ENCODE measurements around the gene ERV3-1. TPM values are rescaled to one million over a fixed set of nuclear protein-coding genes. Genes with fewer than 3 reads are reported as not detected.

ERV3-1 gene
- total RNA-seq, 1 experiment from 2014 or later = 16.5 TPM

- no peaks in the 10 kb centered on the region for H3K23me2 ChIP-seq (ENCODE audit: insufficient read length, low read depth, low read length, poor library complexity, severe bottlenecking)
- peaks cover 38% of the 10 kb centered on the region for H3K9me3 ChIP-seq (ENCODE audit: control insufficient read depth, low read depth, low read length)
- Mint-ChIP-seq H3K4me1 (peaks cover 15 to 16% of the 10 kb centered on the region in 2 experiments), H3K36me3 (ENCODE audit: insufficient read depth in 1 of 3, low read depth in 3 of 3) (peaks cover 80 to 86% (median 82%) of the 10 kb centered on the region in 3 experiments), H3K4me3 (no peak overlapping the region), H3K27me3 (ENCODE audit: low read depth) (no peaks in the 10 kb centered on the region), H3K9me3 (peaks cover 84 to 92% of the 10 kb centered on the region in 2 experiments), H3K27ac (no peak overlapping the region)
- no peak overlapping the region for H2BK12ac ChIP-seq (ENCODE audit: insufficient read length, low read depth, low read length)
- no peaks in the 10 kb centered on the region for H4K20me1 ChIP-seq (ENCODE audit: control insufficient read depth, insufficient read depth, insufficient read length)
- no peak overlapping the region for H2AK5ac ChIP-seq (ENCODE audit: insufficient read length, low read length)
- H4K8ac ChIP-seq (replicated peaks; ENCODE audit: insufficient read length, low read depth, low read length) = no peak overlapping the region
- peaks cover under 1% of the 10 kb centered on the region; the same call in 1 of the 2 replicates for H3K79me2 ChIP-seq (ENCODE audit: insufficient read depth, low read length)
- H4K5ac ChIP-seq (ENCODE audit: insufficient read length, low read depth, low read length) = no peak overlapping the region
- H3K4ac ChIP-seq (ENCODE audit: low read depth, low read length) = no peak overlapping the region
- no peaks in the 10 kb centered on the region for H3K27me3 ChIP-seq (ENCODE audit: insufficient read depth, low read length)
- H3K27ac ChIP-seq (ENCODE audit: insufficient read length, low read depth, low read length) = no peak overlapping the region
- no CpG with 5 or more reads among the region's 2 CpGs for whole genome bisulfite sequencing (ENCODE audit: extremely low coverage, insufficient read length, low lambda C conversion rate)
- no peak overlapping the region for H3K4me2 ChIP-seq (ENCODE audit: insufficient read depth, insufficient read length, low read length)
- H2BK15ac ChIP-seq (ENCODE audit: low read depth, low read length) = no peak overlapping the region
- H3K23ac ChIP-seq (ENCODE audit: insufficient read length, low read depth, low read length) = no peak overlapping the region
- TF ChIP-seq CTCF (conservative IDR thresholded peaks at IDR 0.05) = no peak
- H3T11ph ChIP-seq (ENCODE audit: low read length) = no peak overlapping the region
- no peak overlapping the region for H2BK120ac ChIP-seq (ENCODE audit: low read depth, low read length, poor library complexity, severe bottlenecking)
- no peak for DNase-seq
- no peak overlapping the region for H3K9ac ChIP-seq (ENCODE audit: extremely low read depth, insufficient read length, low read length)
- no peak overlapping the region for H2BK5ac ChIP-seq (ENCODE audit: insufficient read length, low read length)
- H2BK20ac ChIP-seq (ENCODE audit: low read depth, low read length, poor library complexity, severe bottlenecking) = no peak overlapping the region
- H2AFZ ChIP-seq (ENCODE audit: low read length) = no peak overlapping the region
- no peaks in the 10 kb centered on the region for H3K79me1 ChIP-seq (ENCODE audit: insufficient read depth, low read depth, low read length, poor library complexity, severe bottlenecking)
- no peak overlapping the region for H3K56ac ChIP-seq (ENCODE audit: insufficient read length, low read depth, low read length)
- no peak overlapping the region for H4K91ac ChIP-seq (ENCODE audit: insufficient read length, low read depth, low read length)
- no peaks in the 10 kb centered on the region; the same call in 1 of the 2 replicates for H3K4me1 ChIP-seq (ENCODE audit: insufficient read depth, low read length)
- H3K14ac ChIP-seq (ENCODE audit: insufficient read depth, low read length) = no peak overlapping the region
- no peak overlapping the region for H3K18ac ChIP-seq (ENCODE audit: insufficient read length, low read depth, low read length)
Observed at GRCh38 chr7:64996305-64996704, 10.2 kb downstream of the ERV3-1 start.

All from H9 (cell line).